Stomach (tissue), 4 donors: ENCODE results near the gene PPP2CA.
A peak's percentile ranks its signal among the peaks of the same experiment; 100 is the strongest.

Experiments used
- EP300 ChIP-seq: sonication (generic); formaldehyde crosslinking; IDR thresholded peaks from one replicate; pipeline ENCODE4 v1.6.1; 2017; ENCODE audit warnings: antibody characterized with exemption
- POLR2A ChIP-seq, 4 donors: fragments of 450-650 bp; IDR thresholded peaks; one replicate each; pipeline ENCODE4 v1.6.1; 2016; ENCODE audit warnings: antibody characterized with exemption in 4 of 4, control low read depth in 2 of 4, mild to moderate bottlenecking in 1 of 4, moderate library complexity in 1 of 4
- POLR2AphosphoS5 ChIP-seq, 3 donors: sonication (generic); formaldehyde crosslinking; IDR thresholded peaks; one replicate each; pipeline ENCODE4 v1.6.1; 2016; ENCODE audit warnings: antibody characterized with exemption in 3 of 3
- TF ChIP-seq, protein P1 (sequence below), 7 experiments: fragments of 450-650 bp in 4 of 7; fragments of 200-600 bp in 3 of 7; sonication (generic) in 3 of 7; IDR thresholded peaks; one replicate each; pipeline ENCODE4 v1.5.1; 2016 to 2019; ENCODE audit warnings: antibody characterized with exemption in 7 of 7, control low read depth in 2 of 7, mild to moderate bottlenecking in 1 of 7

DNA sequence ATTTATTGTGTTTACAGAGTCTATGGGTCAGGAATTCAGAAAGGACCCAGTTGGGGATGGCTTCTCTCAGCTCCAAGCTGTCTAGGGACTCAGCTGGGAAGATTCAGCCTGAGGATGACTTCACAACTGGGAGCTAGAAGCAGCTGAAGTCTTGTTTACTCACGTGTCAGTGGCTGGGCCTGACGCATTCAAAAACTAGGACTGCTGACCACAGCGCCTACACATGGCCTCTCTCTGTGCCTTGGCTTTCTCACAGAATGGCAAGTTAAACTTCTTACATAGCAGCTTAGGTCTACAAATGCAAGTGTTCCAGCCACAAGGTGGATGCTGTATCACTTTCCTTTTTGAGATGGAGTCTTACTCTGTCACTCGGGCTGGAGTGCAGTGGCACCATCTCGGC is 16.3 kb upstream of the PPP2CA start:
- TF ChIP-seq, protein P1, sequence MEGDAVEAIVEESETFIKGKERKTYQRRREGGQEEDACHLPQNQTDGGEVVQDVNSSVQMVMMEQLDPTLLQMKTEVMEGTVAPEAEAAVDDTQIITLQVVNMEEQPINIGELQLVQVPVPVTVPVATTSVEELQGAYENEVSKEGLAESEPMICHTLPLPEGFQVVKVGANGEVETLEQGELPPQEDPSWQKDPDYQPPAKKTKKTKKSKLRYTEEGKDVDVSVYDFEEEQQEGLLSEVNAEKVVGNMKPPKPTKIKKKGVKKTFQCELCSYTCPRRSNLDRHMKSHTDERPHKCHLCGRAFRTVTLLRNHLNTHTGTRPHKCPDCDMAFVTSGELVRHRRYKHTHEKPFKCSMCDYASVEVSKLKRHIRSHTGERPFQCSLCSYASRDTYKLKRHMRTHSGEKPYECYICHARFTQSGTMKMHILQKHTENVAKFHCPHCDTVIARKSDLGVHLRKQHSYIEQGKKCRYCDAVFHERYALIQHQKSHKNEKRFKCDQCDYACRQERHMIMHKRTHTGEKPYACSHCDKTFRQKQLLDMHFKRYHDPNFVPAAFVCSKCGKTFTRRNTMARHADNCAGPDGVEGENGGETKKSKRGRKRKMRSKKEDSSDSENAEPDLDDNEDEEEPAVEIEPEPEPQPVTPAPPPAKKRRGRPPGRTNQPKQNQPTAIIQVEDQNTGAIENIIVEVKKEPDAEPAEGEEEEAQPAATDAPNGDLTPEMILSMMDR (IDR thresholded peaks at IDR 0.05) = no peak
- TF ChIP-seq POLR2A (IDR thresholded peaks at IDR 0.05) = no peak
- TF ChIP-seq POLR2AphosphoS5 (IDR thresholded peaks at IDR 0.05) = peak in 1 of 3 donors; percentile 41
- no peak for TF ChIP-seq EP300
